Measurements from ENCODE around the gene CSF2. TPM values are rescaled to one million over a fixed set of nuclear protein-coding genes. Genes with fewer than 3 reads are reported as not detected.
A peak's percentile ranks its signal among the peaks of the same experiment; 100 is the strongest.

Gene CSF2
- total and polyA plus RNA-seq, 2 of the 13 experiments (the other 11 are each of a cell fraction or from before 2014, with no cell fraction given): not detected

GRCh38 chr5:132059043-132059695 lies 14.4 kb upstream of the CSF2 start:
- H3K4me1 ChIP-seq (ENCODE audit: insufficient read depth, low read length): peaks cover 9% of the 10 kb centered on the region
- no peak overlapping the region for H2AFZ ChIP-seq (ENCODE audit: low read length)
- BruUV-seq (replicated peaks): no TSS peak
- in situ Hi-C loops (cut with HindIII; ENCODE audit: extremely low pct_ligation_motif_present, low pct_unique_long_range_greater_than_20kb): no loop called here
- H3K4me2 ChIP-seq (ENCODE audit: low read depth, low read length): no peak overlapping the region
- FAIRE-seq (no peak), ATAC-seq (no peak), DNase-seq (ENCODE audit: low spot score) (no peak)
- H3K79me2 ChIP-seq (ENCODE audit: insufficient read depth, low read length): no peaks in the 10 kb centered on the region
- H3K9ac ChIP-seq (ENCODE audit: insufficient read depth, low read depth, low read length): no peak overlapping the region
- H3K9me3 ChIP-seq (ENCODE audit: low read length): no peaks in the 10 kb centered on the region
- H3K27ac ChIP-seq (ENCODE audit: extremely low read length, insufficient read depth, low read length): no peak overlapping the region
- no peaks in the 10 kb centered on the region for H3K36me3 ChIP-seq (replicated peaks in 1 of 2; ENCODE audit: control insufficient read depth in 1 of 2, insufficient read depth in 2 of 2, low read length in 2 of 2)
- H3K4me3 ChIP-seq (replicated peaks in 1 of 3; ENCODE audit: insufficient read depth in 1 of 3, low read depth in 2 of 3, low read length in 3 of 3): no peak overlapping the region
- CTCF ChIA-PET (ENCODE audit: low intra/inter-chr PET ratio, low total read pairs): no interaction called here
- H4K20me1 ChIP-seq (ENCODE audit: insufficient read depth, low read length): no peaks in the 10 kb centered on the region
- H3K27me3 ChIP-seq (ENCODE audit: control insufficient read depth in 1 of 2, insufficient read depth in 2 of 2, low read length in 2 of 2): peaks cover 3 to 11% of the 10 kb centered on the region in 2 experiments; a peak in 2 of 5 replicates
- intact Hi-C loops (cut with micrococcal nuclease; ENCODE audit: unreplicated experiment): no loop called here
- WGBS (ENCODE audit: low lambda C conversion rate): 46% methylated on average over 9 of the region's 9 CpGs
- POLR2A ChIA-PET: no interaction called here
- TF ChIP-seq ZBED4 (CRISPR knock-in tag; IDR thresholded peaks at IDR 0.05; ENCODE audit: borderline replicate concordance): no peak
- TF ChIP-seq ZNF329 (CRISPR knock-in tag; IDR thresholded peaks at IDR 0.05; ENCODE audit: low read depth): no peak
- peak; percentile 75 for TF ChIP-seq MAFF (IDR thresholded peaks at IDR 0.05; ENCODE audit: low read depth, low read length)
- no peak for TF ChIP-seq FOXM1 (CRISPR knock-in tag; IDR thresholded peaks at IDR 0.05)
- peak; percentile 77 to 84 for TF ChIP-seq MAFK (conservative IDR thresholded peaks at IDR 0.05 in 1 of 2, IDR thresholded peaks at IDR 0.05 in 1 of 2; ENCODE audit: low read length in 2 of 2)
- no peak for TF ChIP-seq FIP1L1 (IDR thresholded peaks at IDR 0.05; ENCODE audit: borderline replicate concordance, insufficient read depth, low read depth, low read length)
- TF ChIP-seq SMC3 (IDR thresholded peaks at IDR 0.05; ENCODE audit: low read length): no peak
- TF ChIP-seq ZNF343 (CRISPR knock-in tag; IDR thresholded peaks at IDR 0.05): no peak
- TF ChIP-seq RNF2 (conservative IDR thresholded peaks at IDR 0.05; ENCODE audit: low read depth): no peak
- TF ChIP-seq STAG1 (CRISPR knock-in tag; IDR thresholded peaks at IDR 0.05): no peak
- TF ChIP-seq ZSCAN12 (CRISPR knock-in tag; IDR thresholded peaks at IDR 0.05): no peak
- no peak for TF ChIP-seq ARNT (IDR thresholded peaks at IDR 0.05)
- no peak for TF ChIP-seq ZNF772 (CRISPR knock-in tag; IDR thresholded peaks at IDR 0.05)
- no peak for TF ChIP-seq KLF12 (CRISPR knock-in tag; IDR thresholded peaks at IDR 0.05; ENCODE audit: borderline replicate concordance)
- no peak for TF ChIP-seq USF2 (IDR thresholded peaks at IDR 0.05; ENCODE audit: low read depth, low read length)
- TF ChIP-seq USF2 (CRISPR knock-in tag; IDR thresholded peaks at IDR 0.05; ENCODE audit: borderline replicate concordance): no peak
